Astrocyte (in vitro differentiated cells and primary cell): ENCODE results near the gene ORC6.

Experiments
- CTCF ChIP-seq: IDR thresholded peaks from 2 replicates; pipeline ENCODE4 v1.5.1; 2011; ENCODE audit warnings: low read depth, mild to moderate bottlenecking, inconsistent platforms, low read length, moderate library complexity; ENCODE audit not compliant: insufficient read depth
- EZH2 ChIP-seq: IDR thresholded peaks from 2 replicates; pipeline ENCODE4 v1.6.1; 2012; ENCODE audit warnings: mild to moderate bottlenecking, low read length, inconsistent platforms; ENCODE audit not compliant: insufficient read depth

GRCh38 chr16:46658925-46659324, 30.5 kb upstream of the ORC6 start:
- no peak for TF ChIP-seq EZH2
- TF ChIP-seq CTCF = no peak
